ENCODE results near the gene RCN1.

The RCN1 gene

GRCh38 chr11:32136657-32137056, 45.8 kb downstream of the RCN1 start:
- DNase-seq = no peak
- intact Hi-C loops (cut with DNase I; ENCODE audit: low total_unique reads) = no loop called here
- Histone ChIP-seq H3K36me3 (no peaks in the 10 kb centered on the region), H3K27me3 (no peaks in the 10 kb centered on the region), H3K4me3 (no peak overlapping the region), H3K9me3 (no peaks in the 10 kb centered on the region), H3K4me1 (peaks cover 3 to 23% (median 3%) of the 10 kb centered on the region in 4 donors), H3K27ac (no peak overlapping the region)
- TF ChIP-seq CTCF (IDR thresholded peaks at IDR 0.05) = no peak

- intact Hi-C loops (cut with DNase I; ENCODE audit: low total_unique reads) = no loop called here
These were observed 46.4 kb downstream of the RCN1 start for GRCh38 chr11:32137263-32137662.

GRCh38 chr11:32137869-32138268, 47.0 kb downstream of the RCN1 start:
- Histone ChIP-seq H3K4me3 (no peak overlapping the region), H3K27me3 (no peaks in the 10 kb centered on the region), H3K36me3 (no peaks in the 10 kb centered on the region), H3K4me1 (peaks cover 3 to 23% (median 3%) of the 10 kb centered on the region in 4 donors), H3K27ac (no peak overlapping the region), H3K9me3 (no peaks in the 10 kb centered on the region)
- intact Hi-C loops (cut with DNase I; ENCODE audit: low total_unique reads) = no loop called here
- DNase-seq = no peak
- no peak for TF ChIP-seq CTCF (IDR thresholded peaks at IDR 0.05)

More at GRCh38 chr11:32137263-32137662, 46.4 kb downstream of the RCN1 start:
- no peak for TF ChIP-seq CTCF (IDR thresholded peaks at IDR 0.05)
- Histone ChIP-seq H3K4me1 (peaks cover 3 to 23% (median 3%) of the 10 kb centered on the region in 4 donors), H3K27me3 (no peaks in the 10 kb centered on the region), H3K36me3 (no peaks in the 10 kb centered on the region), H3K27ac (no peak overlapping the region), H3K9me3 (no peaks in the 10 kb centered on the region), H3K4me3 (no peak overlapping the region)
- no peak for DNase-seq

GRCh38 chr11:32138902-32139301, 48.0 kb downstream of the RCN1 start:
- H3K36me3 ChIP-seq = no peaks in the 10 kb centered on the region
- H3K4me3 ChIP-seq = no peak overlapping the region
- no peak for DNase-seq
- no peak overlapping the region for H3K27ac ChIP-seq
- TF ChIP-seq CTCF (IDR thresholded peaks at IDR 0.05) = no peak
- no peaks in the 10 kb centered on the region for H3K27me3 ChIP-seq
- intact Hi-C loops (cut with DNase I; ENCODE audit: low total_unique reads) = no loop called here
- no peaks in the 10 kb centered on the region for H3K9me3 ChIP-seq
- H3K4me1 ChIP-seq = peaks cover 3 to 23% (median 3%) of the 10 kb centered on the region in 4 donors

GRCh38 chr11:32139896-32140520, 49.1 kb downstream of the RCN1 start:
- TF ChIP-seq CTCF (IDR thresholded peaks at IDR 0.05) = no peak
- intact Hi-C loops (cut with DNase I; ENCODE audit: low total_unique reads) = no loop called here
- Histone ChIP-seq H3K4me1 (peaks cover 1 to 17% (median 3%) of the 10 kb centered on the region in 4 donors), H3K4me3 (no peak overlapping the region), H3K9me3 (no peaks in the 10 kb centered on the region), H3K36me3 (no peaks in the 10 kb centered on the region), H3K27me3 (no peaks in the 10 kb centered on the region), H3K27ac (no peak overlapping the region)
- no peak for DNase-seq

All from tibial artery (tissue), 4 donors.